Gastroesophageal sphincter (tissue), 4 donors: Measurements from ENCODE around the gene APCDD1L. TPM values are rescaled to one million over a fixed set of nuclear protein-coding genes. Genes with fewer than 3 reads are reported as not detected.

ENCODE experiments used
- ATAC-seq: fragments of 150-250 bp; one replicate; pipeline ENCODE4 v1.9.1; 2016; ENCODE audit warnings: mild to moderate bottlenecking, moderate library complexity
- H3K27ac ChIP-seq, 4 donors: fragments of 200-600 bp; sonication (generic) in 3 of 4; 1 replicate in 3 of 4; 2 replicates in 1 of 4; pipeline ENCODE4 v1.5.1; 2016 to 2019
- H3K27me3 ChIP-seq: fragments of 200-600 bp; sonication (generic); one replicate; pipeline ENCODE4 v1.5.1; 2019
- H3K36me3 ChIP-seq, 2 donors: fragments of 200-600 bp; sonication (generic); one replicate each; pipeline ENCODE4 v1.5.1; 2019; ENCODE audit warnings: control low read depth in 1 of 2
- H3K4me1 ChIP-seq, 3 donors: fragments of 200-600 bp; sonication (generic); 1 replicate in 2 of 3; 2 replicates in 1 of 3; pipeline ENCODE4 v1.5.1; 2016 to 2019; ENCODE audit warnings: control low read depth in 2 of 3
- H3K4me3 ChIP-seq, 2 donors: fragments of 200-600 bp; sonication (generic); one replicate each; pipeline ENCODE4 v1.5.1; 2019; ENCODE audit warnings: mild to moderate bottlenecking in 1 of 2, moderate library complexity in 1 of 2
- H3K9me3 ChIP-seq, 3 donors: fragments of 200-600 bp; sonication (generic); one replicate each; pipeline ENCODE4 v1.5.1; 2017 to 2019; ENCODE audit warnings: control low read depth in 2 of 3
- CTCF ChIP-seq, 4 experiments: fragments of 200-600 bp in 2 of 4; fragments of 450-650 bp in 2 of 4; sonication (generic) in 1 of 4; IDR thresholded peaks; one replicate each; pipeline ENCODE4 v1.5.1; 2017 to 2019; ENCODE audit warnings: antibody characterized with exemption in 4 of 4, mild to moderate bottlenecking in 2 of 4, moderate library complexity in 2 of 4
- EP300 ChIP-seq: sonication (generic); formaldehyde crosslinking; IDR thresholded peaks from one replicate; pipeline ENCODE4 v1.6.1; 2017; ENCODE audit warnings: antibody characterized with exemption, mild to moderate bottlenecking
- POLR2A ChIP-seq, 2 donors: fragments of 450-650 bp; IDR thresholded peaks; one replicate each; pipeline ENCODE4 v1.6.1; 2017; ENCODE audit warnings: antibody characterized with exemption in 2 of 2, mild to moderate bottlenecking in 2 of 2, moderate library complexity in 1 of 2
- POLR2AphosphoS5 ChIP-seq: sonication (generic); formaldehyde crosslinking; IDR thresholded peaks from one replicate; pipeline ENCODE4 v1.6.1; 2017; ENCODE audit warnings: antibody characterized with exemption
- WGBS, 2 donors: methylation state at CpG; one replicate each; pipeline ENCODE4 v1.1.5; 2018; ENCODE audit warnings: low coverage in 1 of 2; 5-methylcytosine and 5-hydroxymethylcytosine counted together
- total RNA-seq, 4 donors: library from RNA; depleted of rRNA; stranded (reverse); fragments of >200 nt; gene quantifications; one replicate each; pipeline ENCODE4 v1.1.0, GENCODE V29; 2016

The APCDD1L gene
- total RNA-seq, 4 donors from 2014 or later: 0.40 to 1.1 (median 0.88) TPM

- no peaks in the 10 kb centered on the region for H3K27me3 ChIP-seq
- H3K4me3 ChIP-seq: no peak overlapping the region
- H3K27ac ChIP-seq: no peak overlapping the region
- peaks cover 0 to 23% (median 0%) of the 10 kb centered on the region in 3 donors for H3K9me3 ChIP-seq
- no peaks in the 10 kb centered on the region for H3K36me3 ChIP-seq
- no peak for TF ChIP-seq CTCF (IDR thresholded peaks at IDR 0.05)
- TF ChIP-seq POLR2A (IDR thresholded peaks at IDR 0.05): no peak
- TF ChIP-seq EP300: no peak
- TF ChIP-seq POLR2AphosphoS5: no peak
- no peak for ATAC-seq
- H3K4me1 ChIP-seq: no peaks in the 10 kb centered on the region
- 83 to 86% methylated on average over 3 to 6 of the region's 7 CpGs for WGBS, 2 donors
These were observed 9.6 kb upstream of the APCDD1L start for GRCh38 chr20:58524814-58525213.

DNA sequence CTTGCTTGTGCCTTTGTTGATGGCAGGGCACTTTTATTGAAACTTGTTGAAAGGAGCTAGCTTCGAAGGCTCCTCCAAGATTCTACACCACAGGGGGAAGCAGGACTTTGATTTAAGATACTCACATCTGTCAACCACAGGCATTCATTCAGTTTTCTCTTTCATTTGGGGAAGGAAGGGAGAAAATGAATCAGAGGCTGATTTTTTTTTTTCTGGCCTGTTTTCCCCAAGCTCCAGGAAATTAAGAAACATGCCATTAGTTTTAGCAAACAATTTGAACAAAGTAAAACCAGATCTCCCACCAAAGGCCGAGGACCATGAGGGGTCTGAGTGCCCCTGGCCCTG, 8.7 kb upstream of the APCDD1L start:
- no peak overlapping the region for H3K27ac ChIP-seq
- no peaks in the 10 kb centered on the region for H3K4me1 ChIP-seq
- H3K36me3 ChIP-seq: no peaks in the 10 kb centered on the region
- no peak for TF ChIP-seq CTCF (IDR thresholded peaks at IDR 0.05)
- TF ChIP-seq POLR2A (IDR thresholded peaks at IDR 0.05): no peak
- no peak for TF ChIP-seq EP300
- no peak for TF ChIP-seq POLR2AphosphoS5
- H3K4me3 ChIP-seq: no peak overlapping the region
- 65 to 75% methylated on average over 2 of the region's 2 CpGs for WGBS, 2 donors
- no peak for ATAC-seq
- H3K9me3 ChIP-seq: peaks cover 0 to 23% (median 0%) of the 10 kb centered on the region in 3 donors
- H3K27me3 ChIP-seq: no peaks in the 10 kb centered on the region

DNA sequence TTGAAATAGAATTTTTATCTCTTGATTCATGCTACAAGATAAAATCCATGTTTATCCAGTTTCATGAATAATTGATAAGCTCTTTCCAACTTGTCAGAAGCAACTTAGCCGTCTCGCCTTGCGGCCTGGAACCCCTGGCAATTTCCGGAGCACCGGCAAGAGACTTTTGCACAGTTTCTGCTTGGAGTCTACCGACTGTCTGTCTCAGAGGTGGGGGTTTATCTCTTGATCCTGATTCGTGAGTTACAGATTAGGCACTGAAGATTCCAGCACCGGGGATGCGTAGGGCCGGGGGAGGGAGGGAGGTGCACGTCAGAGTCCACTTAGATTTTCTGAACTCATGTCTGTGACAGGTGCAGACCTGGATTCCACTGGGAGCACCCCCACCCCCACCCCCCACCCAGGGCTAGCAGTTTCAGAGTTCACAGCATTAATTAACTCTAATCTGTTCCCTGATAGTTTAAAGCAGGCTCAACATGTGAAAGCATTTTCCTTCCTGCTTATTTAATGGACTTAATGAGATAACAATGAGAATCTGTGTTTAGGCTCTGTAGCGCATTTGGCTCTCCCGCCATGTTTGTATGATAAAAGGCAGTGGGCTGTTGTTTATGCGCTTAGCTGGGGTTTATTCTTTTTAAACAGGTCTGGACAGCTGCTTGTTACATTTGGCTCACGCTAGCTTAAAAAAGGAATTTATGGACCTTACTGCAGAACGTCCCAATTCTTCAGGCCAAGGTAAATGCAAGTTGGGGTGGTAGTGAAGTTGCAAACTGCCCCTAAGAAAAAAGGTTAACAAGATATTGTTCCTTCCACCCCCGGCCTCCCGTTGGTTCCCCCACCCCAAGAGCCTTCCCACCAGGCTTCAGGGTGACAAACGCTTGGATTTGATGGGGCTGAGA, 8.1 kb upstream of the APCDD1L start:
- Histone ChIP-seq H3K4me1 (no peaks in the 10 kb centered on the region), H3K4me3 (no peak overlapping the region), H3K27me3 (no peaks in the 10 kb centered on the region), H3K27ac (no peak overlapping the region), H3K9me3 (peaks cover 0 to 23% (median 0%) of the 10 kb centered on the region in 3 donors), H3K36me3 (no peaks in the 10 kb centered on the region)
- ATAC-seq: no peak
- TF ChIP-seq EP300: no peak
- TF ChIP-seq POLR2A (IDR thresholded peaks at IDR 0.05): no peak
- TF ChIP-seq POLR2AphosphoS5: no peak
- TF ChIP-seq CTCF (IDR thresholded peaks at IDR 0.05): no peak
- WGBS, 2 donors: 35 to 44% methylated on average over 5 to 16 of the region's 19 CpGs

DNA sequence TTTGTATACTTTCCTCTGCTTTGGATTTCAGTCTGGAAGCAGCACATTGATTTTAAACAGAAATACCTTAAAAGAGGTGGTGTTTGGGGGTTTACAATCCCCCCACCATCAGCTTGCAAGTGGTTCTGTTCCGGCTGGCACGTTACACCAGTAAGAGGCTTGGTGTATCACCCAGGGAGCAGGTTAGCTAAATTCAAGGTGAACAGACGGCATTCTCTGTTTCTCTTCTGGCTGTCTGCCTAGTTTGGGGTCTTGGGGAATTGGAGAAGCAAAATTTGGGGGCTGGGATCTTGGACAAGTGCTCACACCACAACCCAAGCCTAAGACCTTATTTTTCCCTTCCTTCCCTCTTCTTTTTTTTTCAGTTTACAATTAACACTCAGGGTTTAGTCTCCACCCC, 7.5 kb upstream of the APCDD1L start:
- Histone ChIP-seq H3K27ac (no peak overlapping the region), H3K36me3 (no peaks in the 10 kb centered on the region), H3K27me3 (no peaks in the 10 kb centered on the region), H3K9me3 (peaks cover 0 to 22% (median 0%) of the 10 kb centered on the region in 3 donors), H3K4me3 (no peak overlapping the region), H3K4me1 (no peaks in the 10 kb centered on the region)
- 77 to 83% methylated on average over 3 of the region's 3 CpGs for WGBS, 2 donors
- ATAC-seq: no peak
- TF ChIP-seq POLR2A (IDR thresholded peaks at IDR 0.05) (no peak), EP300 (no peak), CTCF (IDR thresholded peaks at IDR 0.05) (no peak), POLR2AphosphoS5 (no peak)

- 82 to 85% methylated on average over 10 of the region's 10 CpGs for WGBS, 2 donors
- no peaks in the 10 kb centered on the region for H3K4me1 ChIP-seq
- ATAC-seq: no peak
- no peaks in the 10 kb centered on the region for H3K36me3 ChIP-seq
- H3K27ac ChIP-seq: no peak overlapping the region
- no peak overlapping the region for H3K4me3 ChIP-seq
- peaks cover 0 to 14% (median 0%) of the 10 kb centered on the region in 3 donors for H3K9me3 ChIP-seq
- no peak for TF ChIP-seq EP300
- H3K27me3 ChIP-seq: no peaks in the 10 kb centered on the region
These were observed 6.6 kb upstream of the APCDD1L start for GRCh38 chr20:58521763-58522162.
